Activated T-cell treated with anti-CD3 and anti-CD28 coated beads for 4 hours (primary cell): ENCODE data around the gene MSI1.
"Not testable (repeated sequence)": the region's sequence is repeated elsewhere in the genome, so short reads cannot be mapped to it uniquely, and the experiment has no call there.

Source experiments
- DNase-seq: peaks from one replicate; pipeline ENCODE4 v3.0.0-alpha.2; 2020

The MSI1 gene

GRCh38 chr12:120353556-120354317 lies 15.2 kb downstream of the MSI1 start:
- DNase-seq = no peak

- DNase-seq = no peak
Observed at GRCh38 chr12:120353136-120353535, 15.8 kb downstream of the MSI1 start.

- DNase-seq = no peak
Observed at GRCh38 chr12:120352117-120352516, 16.8 kb downstream of the MSI1 start.

GRCh38 chr12:120350576-120351350 lies 18.2 kb downstream of the MSI1 start:
- no peak for DNase-seq

- DNase-seq = no peak
Observed at GRCh38 chr12:120347766-120348165, 21.2 kb downstream of the MSI1 start.

GRCh38 chr12:120346681-120347080 lies 22.3 kb downstream of the MSI1 start:
- no peak for DNase-seq

- DNase-seq = no peak
Observed at GRCh38 chr12:120346031-120346430, 22.9 kb downstream of the MSI1 start.

- DNase-seq = no peak
Observed at GRCh38 chr12:120343692-120344091, 25.3 kb downstream of the MSI1 start.

- DNase-seq = no peak
Observed at GRCh38 chr12:120343039-120343537, 25.9 kb downstream of the MSI1 start.

GRCh38 chr12:120342175-120343038 lies 26.6 kb downstream of the MSI1 start:
- no peak for DNase-seq

GRCh38 chr12:120339256-120339655 lies 29.7 kb downstream of the MSI1 start:
- DNase-seq = no peak

GRCh38 chr12:120337730-120338129 lies 31.2 kb downstream of the MSI1 start:
- no peak for DNase-seq

GRCh38 chr12:120336392-120336791 lies 32.6 kb downstream of the MSI1 start:
- not testable (repeated sequence) for DNase-seq

- DNase-seq = peak; percentile 7
Observed at GRCh38 chr12:120335447-120335846, 33.5 kb downstream of the MSI1 start.

- no peak for DNase-seq
Observed at GRCh38 chr12:120332523-120332922, 36.4 kb downstream of the MSI1 start.

- no peak for DNase-seq
Observed at GRCh38 chr12:120332041-120332440, 36.9 kb downstream of the MSI1 start.

GRCh38 chr12:120331390-120331789 lies 37.6 kb downstream of the MSI1 start:
- DNase-seq = no peak

- no peak for DNase-seq
Observed at GRCh38 chr12:120328228-120328627, 40.7 kb downstream of the MSI1 start.

- DNase-seq = no peak
Observed at GRCh38 chr12:120327593-120327992, 41.4 kb downstream of the MSI1 start, which contains the start of gene PLA2G1B. PLA2G1B (minus strand) TSS chr12:120327779; CDS start chr12:120327753, 26 bp downstream.

- DNase-seq = no peak
Observed at GRCh38 chr12:120324841-120325417, 44.0 kb downstream of the MSI1 start.

GRCh38 chr12:120323772-120324171 lies 45.2 kb downstream of the MSI1 start:
- DNase-seq = no peak

- DNase-seq = no peak
Observed at GRCh38 chr12:120321382-120322202, 47.4 kb downstream of the MSI1 start.
